Sigmoid colon (tissue), 7 donors: ENCODE data around the gene ANKS1A. TPM values are rescaled to one million over a fixed set of nuclear protein-coding genes. Genes with fewer than 3 reads are reported as not detected.

Experiments
- DNase-seq: peaks from one replicate; pipeline ENCODE4 v3.0.0-alpha.2; 2019
- H3K27ac ChIP-seq, 4 donors: fragments of 200-600 bp; sonication (generic); one replicate each; pipeline ENCODE4 v1.5.1; 2016 to 2019; ENCODE audit warnings: mild to moderate bottlenecking in 1 of 4
- H3K27me3 ChIP-seq, 3 donors: fragments of 200-600 bp; sonication (generic); one replicate each; pipeline ENCODE4 v1.5.1; 2019; ENCODE audit warnings: mild to moderate bottlenecking in 1 of 3
- H3K36me3 ChIP-seq, 4 donors: fragments of 200-600 bp; sonication (generic); one replicate each; pipeline ENCODE4 v1.5.1; 2016 to 2019
- H3K4me1 ChIP-seq, 4 donors: fragments of 200-600 bp; sonication (generic); one replicate each; pipeline ENCODE4 v1.5.1; 2017 to 2019
- H3K4me3 ChIP-seq, 4 donors: fragments of 200-600 bp; sonication (generic); one replicate each; pipeline ENCODE4 v1.5.1; 2017 to 2019; ENCODE audit warnings: mild to moderate bottlenecking in 2 of 4, moderate library complexity in 1 of 4
- H3K9me3 ChIP-seq, 4 donors: fragments of 200-600 bp in 3 of 4; sonication (generic) in 3 of 4; one replicate each; pipeline versions ENCODE4 v1.5.1 to v1.6.1; 2013 to 2019
- CTCF ChIP-seq, 4 experiments: fragments of 450-650 bp in 3 of 4; fragments of 200-600 bp in 1 of 4; IDR thresholded peaks; one replicate each; pipeline ENCODE4 v1.5.1; 2016 to 2019; ENCODE audit warnings: antibody characterized with exemption in 4 of 4, mild to moderate bottlenecking in 3 of 4, moderate library complexity in 2 of 4
- EP300 ChIP-seq, 4 donors: sonication (generic); formaldehyde crosslinking; IDR thresholded peaks; one replicate each; pipeline ENCODE4 v1.6.1; 2017; ENCODE audit warnings: antibody characterized with exemption in 4 of 4
- POLR2A ChIP-seq, 2 donors: fragments of 450-650 bp; IDR thresholded peaks; one replicate each; pipeline ENCODE4 v1.6.1; 2016; ENCODE audit warnings: antibody characterized with exemption in 2 of 2, mild to moderate bottlenecking in 2 of 2, moderate library complexity in 2 of 2
- POLR2AphosphoS5 ChIP-seq, 4 donors: sonication (generic); formaldehyde crosslinking; IDR thresholded peaks; one replicate each; pipeline ENCODE4 v1.6.1; 2017; ENCODE audit warnings: antibody characterized with exemption in 4 of 4
- WGBS, 2 donors: extraction: QIAGEN DNeasy Blood & Tissue Kit; methylation state at CpG; one replicate each; pipeline ENCODE4 v1.1.7; 2013; 5-methylcytosine and 5-hydroxymethylcytosine counted together
- intact Hi-C: fragments of 100-400 bp; cut with DNase I; formaldehyde crosslinking; loops from one replicate; pipeline ENCODE4 v1.15.1; 2023
- polyA plus RNA-seq, 3 donors: library from polyadenylated mRNA; stranded (reverse); fragments of 200-250 nt; gene quantifications; one replicate each; pipeline ENCODE4 v1.2.3, GENCODE V29; 2013
- total RNA-seq, 4 donors: library from RNA; depleted of rRNA; stranded (reverse); fragments of >200 nt; gene quantifications; one replicate each; pipeline ENCODE4 v1.1.0, GENCODE V29; 2016
- donor health status: healthy with polysubstance abuse.
- donor health status: Bipolar disorder and iron deficiency.
- donor health status: healthy.

The ANKS1A gene
- total and polyA plus RNA-seq, 7 donors: 9.0 to 60.1 (median 37.8) TPM

- DNase-seq: no peak
- 97 to 98% methylated on average over 3 of the region's 3 CpGs for WGBS, 2 donors
Measured at GRCh38 chr6:34970488-34970887, 81.4 kb downstream of the ANKS1A start.

GRCh38 chr6:34970957-34971356 is 81.9 kb downstream of the ANKS1A start:
- H3K27me3 ChIP-seq: no peaks in the 10 kb centered on the region

More at GRCh38 chr6:34970488-34970887, 81.4 kb downstream of the ANKS1A start:
- Histone ChIP-seq H3K36me3 (peaks cover 0 to 30% (median 4%) of the 10 kb centered on the region in 4 donors), H3K4me3 (no peak overlapping the region), H3K27ac (no peak overlapping the region), H3K27me3 (no peaks in the 10 kb centered on the region), H3K9me3 (no peaks in the 10 kb centered on the region), H3K4me1 (no peaks in the 10 kb centered on the region)
- intact Hi-C loops: no loop called here
- TF ChIP-seq POLR2AphosphoS5 (IDR thresholded peaks at IDR 0.05) (no peak), POLR2A (IDR thresholded peaks at IDR 0.05) (no peak), EP300 (IDR thresholded peaks at IDR 0.05) (no peak), CTCF (IDR thresholded peaks at IDR 0.05) (no peak)

GRCh38 chr6:34973547-34974248 is 84.6 kb downstream of the ANKS1A start:
- no peak for DNase-seq
- H3K27me3 ChIP-seq: no peaks in the 10 kb centered on the region
- no peaks in the 10 kb centered on the region for H3K4me1 ChIP-seq
- TF ChIP-seq EP300 (IDR thresholded peaks at IDR 0.05) (no peak), CTCF (IDR thresholded peaks at IDR 0.05) (no peak), POLR2AphosphoS5 (IDR thresholded peaks at IDR 0.05) (no peak), POLR2A (IDR thresholded peaks at IDR 0.05) (no peak)
- no peak overlapping the region for H3K27ac ChIP-seq
- intact Hi-C loops: no loop called here
- no peaks in the 10 kb centered on the region for H3K9me3 ChIP-seq
- 51% methylated on average over 2 of the region's 2 CpGs; no CpG with 5 or more reads in 1 of the 2 donors for WGBS, 2 donors
- peaks cover 0 to 30% (median 4%) of the 10 kb centered on the region in 4 donors for H3K36me3 ChIP-seq
- no peak overlapping the region for H3K4me3 ChIP-seq

More at GRCh38 chr6:34970957-34971356, 81.9 kb downstream of the ANKS1A start:
- intact Hi-C loops: no loop called here
- Histone ChIP-seq H3K9me3 (no peaks in the 10 kb centered on the region), H3K4me1 (no peaks in the 10 kb centered on the region), H3K4me3 (no peak overlapping the region), H3K27ac (no peak overlapping the region), H3K36me3 (peaks cover 0 to 30% (median 4%) of the 10 kb centered on the region in 4 donors)
- DNase-seq: no peak
- 88 to 91% methylated on average over 2 of the region's 2 CpGs for WGBS, 2 donors
- TF ChIP-seq EP300 (IDR thresholded peaks at IDR 0.05): no peak

GRCh38 chr6:34974249-34974642 is 85.2 kb downstream of the ANKS1A start:
- DNase-seq: no peak
- no peak overlapping the region for H3K27ac ChIP-seq
- TF ChIP-seq POLR2A (IDR thresholded peaks at IDR 0.05) (no peak), POLR2AphosphoS5 (IDR thresholded peaks at IDR 0.05) (no peak)
- H3K9me3 ChIP-seq: no peaks in the 10 kb centered on the region
- intact Hi-C loops: no loop called here
- H3K4me3 ChIP-seq: no peak overlapping the region
- H3K36me3 ChIP-seq: peaks cover 0 to 30% (median 4%) of the 10 kb centered on the region in 4 donors
- no peaks in the 10 kb centered on the region for H3K4me1 ChIP-seq
- no peaks in the 10 kb centered on the region for H3K27me3 ChIP-seq
- no CpG with 5 or more reads among the region's 1 CpG for WGBS, 2 donors

GRCh38 chr6:34976239-34976638 is 87.2 kb downstream of the ANKS1A start:
- H3K36me3 ChIP-seq: peaks cover 0 to 15% (median under 1%) of the 10 kb centered on the region in 4 donors
- H3K27me3 ChIP-seq: no peaks in the 10 kb centered on the region
- H3K4me1 ChIP-seq: no peaks in the 10 kb centered on the region
- H3K27ac ChIP-seq: no peak overlapping the region
- TF ChIP-seq POLR2AphosphoS5 (IDR thresholded peaks at IDR 0.05) (no peak), CTCF (IDR thresholded peaks at IDR 0.05) (no peak), POLR2A (IDR thresholded peaks at IDR 0.05) (no peak), EP300 (IDR thresholded peaks at IDR 0.05) (no peak)
- H3K9me3 ChIP-seq: no peaks in the 10 kb centered on the region
- no peak overlapping the region for H3K4me3 ChIP-seq
- no peak for DNase-seq
- WGBS, 2 donors: 99% methylated on average over 2 of the region's 2 CpGs
- intact Hi-C loops: no loop called here
